Measurements from ENCODE around the gene ECEL1.
A peak's percentile ranks its signal among the peaks of the same experiment; 100 is the strongest.

Gene ECEL1

DNA sequence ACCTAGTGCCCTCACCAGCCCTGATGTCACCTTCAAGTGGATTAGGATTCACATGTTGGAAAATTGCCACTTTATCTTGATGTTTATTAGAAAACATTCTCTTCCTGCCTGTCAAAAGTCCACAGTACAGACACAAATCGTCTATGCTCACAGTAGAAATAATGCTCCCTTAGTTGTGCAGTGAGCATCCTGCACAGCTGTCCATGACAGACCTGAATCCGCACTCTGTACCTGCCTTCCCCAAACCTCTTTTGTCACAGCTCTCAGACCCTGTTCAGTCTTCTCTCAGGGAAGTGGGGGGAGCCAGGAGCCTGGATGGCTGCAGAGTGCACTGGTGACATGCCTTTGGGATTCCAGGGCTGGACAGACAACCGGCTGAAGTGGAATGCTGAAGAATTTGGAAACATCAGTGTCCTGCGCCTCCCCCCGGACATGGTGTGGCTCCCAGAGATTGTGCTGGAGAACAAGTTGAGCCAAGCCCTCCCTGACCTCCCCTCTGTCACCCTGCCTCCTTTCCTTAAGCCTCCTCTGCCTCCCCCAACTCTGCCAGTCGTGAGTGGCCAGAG is 40.4 kb upstream of the ECEL1 start:
- no peaks in the 10 kb centered on the region for H3K9me3 ChIP-seq (ENCODE audit: insufficient read depth, low read depth, low read length)
- H3K27ac ChIP-seq (ENCODE audit: low read length), result no peak overlapping the region
- H3K4me1 ChIP-seq (ENCODE audit: insufficient read depth, low read length), result no peaks in the 10 kb centered on the region
- H3K9ac ChIP-seq (ENCODE audit: low read depth, low read length), result no peak overlapping the region
- H3K36me3 ChIP-seq (ENCODE audit: insufficient read depth, low read depth, low read length), result no peaks in the 10 kb centered on the region
- H3K4me3 ChIP-seq (ENCODE audit: low read length), result no peak overlapping the region
- peaks cover 38% of the 10 kb centered on the region for H3K27me3 ChIP-seq (ENCODE audit: insufficient read depth, low read length)

DNA sequence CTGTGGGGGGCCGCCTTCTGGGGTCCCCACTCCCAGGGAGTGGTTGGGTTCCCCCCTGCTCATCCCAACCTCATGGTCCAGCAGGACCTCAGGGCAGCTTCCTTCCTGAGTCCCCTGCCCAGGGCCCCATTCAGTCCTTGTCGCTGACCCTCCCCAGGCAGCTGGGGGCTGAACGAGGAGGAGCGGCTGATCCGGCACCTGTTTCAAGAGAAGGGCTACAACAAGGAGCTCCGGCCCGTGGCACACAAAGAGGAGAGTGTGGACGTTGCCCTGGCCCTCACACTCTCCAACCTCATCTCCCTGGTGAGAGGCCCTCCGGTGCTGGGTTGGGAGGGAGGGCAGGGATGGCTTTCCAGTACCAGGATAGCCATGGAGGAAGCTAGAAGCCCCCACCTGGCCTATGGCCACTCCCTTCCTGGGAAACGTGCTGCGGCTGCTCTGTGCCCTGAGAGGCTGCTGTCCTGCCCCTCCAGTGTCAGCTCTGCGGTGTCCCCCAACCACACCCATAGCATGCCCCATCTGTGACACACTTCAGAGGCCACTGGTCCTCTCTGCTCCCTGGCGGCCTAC is 38.8 kb upstream of the ECEL1 start:
- Histone ChIP-seq H3K36me3 (ENCODE audit: insufficient read depth, low read depth, low read length) (no peaks in the 10 kb centered on the region), H3K4me3 (ENCODE audit: low read length) (no peak overlapping the region), H3K9ac (ENCODE audit: low read depth, low read length) (no peak overlapping the region), H3K27me3 (ENCODE audit: insufficient read depth, low read length) (peaks cover 54% of the 10 kb centered on the region), H3K27ac (ENCODE audit: low read length) (no peak overlapping the region), H3K4me1 (ENCODE audit: insufficient read depth, low read length) (no peaks in the 10 kb centered on the region), H3K9me3 (ENCODE audit: insufficient read depth, low read depth, low read length) (no peaks in the 10 kb centered on the region)

DNA sequence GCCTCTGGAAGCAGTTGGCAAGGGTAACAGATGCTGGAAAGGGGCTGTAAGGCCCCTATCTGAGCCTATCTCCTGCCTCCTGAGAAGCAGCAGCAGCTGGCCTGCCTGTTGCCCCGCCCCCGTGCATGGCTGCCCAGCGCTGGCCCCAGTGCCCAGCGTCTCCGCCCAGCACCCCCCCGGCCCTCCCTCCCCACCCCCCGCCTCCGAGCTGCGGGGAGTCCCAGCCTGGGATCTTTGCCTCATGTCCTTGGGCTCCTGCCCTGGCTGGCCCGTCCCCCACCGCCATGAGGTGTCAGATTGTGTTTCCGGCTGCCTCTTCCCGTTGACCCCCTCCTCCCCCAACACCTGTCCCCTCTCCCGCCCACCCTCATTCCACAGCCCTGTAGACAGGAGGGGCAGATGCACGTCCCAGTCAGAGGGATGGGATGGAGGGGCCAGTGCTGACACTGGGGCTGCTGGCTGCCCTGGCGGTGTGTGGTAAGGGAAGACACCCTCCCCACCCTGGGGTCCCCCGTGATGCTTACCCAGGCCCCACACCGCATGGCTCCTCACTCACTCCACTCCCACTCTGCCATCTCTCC is 38.2 kb upstream of the ECEL1 start, which contains the start of gene CHRND:
TSS of gene CHRND (plus strand) at position 370 of the 581 bp plus-strand sequence. CDS start at position 426, 56 bp downstream.
- Histone ChIP-seq H3K27me3 (ENCODE audit: insufficient read depth, low read length) (peaks cover 60% of the 10 kb centered on the region), H3K4me1 (ENCODE audit: insufficient read depth, low read length) (no peaks in the 10 kb centered on the region), H3K4me3 (ENCODE audit: low read length) (no peak within 1 kb of the TSS), H3K9ac (ENCODE audit: low read depth, low read length) (no peak within 1 kb of the TSS), H3K9me3 (ENCODE audit: insufficient read depth, low read depth, low read length) (no peaks in the 10 kb centered on the region), H3K36me3 (ENCODE audit: insufficient read depth, low read depth, low read length) (no peaks in the 10 kb centered on the region), H3K27ac (ENCODE audit: low read length) (no peak within 1 kb of the TSS)

- Histone ChIP-seq H3K4me3 (ENCODE audit: low read length) (no peak overlapping the region), H3K9me3 (ENCODE audit: insufficient read depth, low read depth, low read length) (no peaks in the 10 kb centered on the region), H3K27ac (ENCODE audit: low read length) (no peak overlapping the region), H3K36me3 (ENCODE audit: insufficient read depth, low read depth, low read length) (no peaks in the 10 kb centered on the region), H3K27me3 (ENCODE audit: insufficient read depth, low read length) (peaks cover 66% of the 10 kb centered on the region), H3K4me1 (ENCODE audit: insufficient read depth, low read length) (no peaks in the 10 kb centered on the region), H3K9ac (ENCODE audit: low read depth, low read length) (no peak overlapping the region)
Measured at GRCh38 chr2:232525199-232525598, 37.6 kb upstream of the ECEL1 start.

GRCh38 chr2:232524771-232525170 is 37.1 kb upstream of the ECEL1 start:
- Histone ChIP-seq H3K27me3 (ENCODE audit: insufficient read depth, low read length) (peaks cover 69% of the 10 kb centered on the region), H3K9me3 (ENCODE audit: insufficient read depth, low read depth, low read length) (no peaks in the 10 kb centered on the region), H3K4me3 (ENCODE audit: low read length) (no peak overlapping the region), H3K36me3 (ENCODE audit: insufficient read depth, low read depth, low read length) (no peaks in the 10 kb centered on the region), H3K27ac (ENCODE audit: low read length) (no peak overlapping the region), H3K9ac (ENCODE audit: low read depth, low read length) (no peak overlapping the region), H3K4me1 (ENCODE audit: insufficient read depth, low read length) (no peaks in the 10 kb centered on the region)

GRCh38 chr2:232523682-232524597 is 36.3 kb upstream of the ECEL1 start:
- Histone ChIP-seq H3K27me3 (ENCODE audit: insufficient read depth, low read length) (peaks cover 76% of the 10 kb centered on the region), H3K36me3 (ENCODE audit: insufficient read depth, low read depth, low read length) (no peaks in the 10 kb centered on the region)

DNA sequence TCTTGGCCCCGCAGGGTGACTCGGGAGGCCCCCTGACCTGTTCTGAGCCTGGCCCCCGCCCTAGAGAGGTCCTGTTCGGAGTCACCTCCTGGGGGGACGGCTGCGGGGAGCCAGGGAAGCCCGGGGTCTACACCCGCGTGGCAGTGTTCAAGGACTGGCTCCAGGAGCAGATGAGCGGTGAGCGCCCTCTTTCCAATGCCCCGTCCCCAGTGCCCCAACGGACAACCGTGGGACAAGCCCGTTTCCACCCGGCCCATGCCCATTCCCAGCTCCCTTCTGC is 35.7 kb upstream of the ECEL1 start:
- peaks cover 75% of the 10 kb centered on the region for H3K27me3 ChIP-seq (ENCODE audit: insufficient read depth, low read length)
- no peaks in the 10 kb centered on the region for H3K36me3 ChIP-seq (ENCODE audit: insufficient read depth, low read depth, low read length)
- H3K9ac ChIP-seq (ENCODE audit: low read depth, low read length), result no peak overlapping the region
- H3K4me1 ChIP-seq (ENCODE audit: insufficient read depth, low read length), result no peaks in the 10 kb centered on the region
- peak overlapping the region; percentile 60 for H3K4me3 ChIP-seq (ENCODE audit: low read length)
- no peaks in the 10 kb centered on the region for H3K9me3 ChIP-seq (ENCODE audit: insufficient read depth, low read depth, low read length)
- H3K27ac ChIP-seq (ENCODE audit: low read length), result no peak overlapping the region

More at GRCh38 chr2:232523682-232524597, 36.3 kb upstream of the ECEL1 start:
- no peak overlapping the region for H3K9ac ChIP-seq (ENCODE audit: low read depth, low read length)
- no peaks in the 10 kb centered on the region for H3K4me1 ChIP-seq (ENCODE audit: insufficient read depth, low read length)
- H3K27ac ChIP-seq (ENCODE audit: low read length), result no peak overlapping the region
- H3K9me3 ChIP-seq (ENCODE audit: insufficient read depth, low read depth, low read length), result no peaks in the 10 kb centered on the region
- H3K4me3 ChIP-seq (ENCODE audit: low read length), result peak overlapping the region; percentile 60

DNA sequence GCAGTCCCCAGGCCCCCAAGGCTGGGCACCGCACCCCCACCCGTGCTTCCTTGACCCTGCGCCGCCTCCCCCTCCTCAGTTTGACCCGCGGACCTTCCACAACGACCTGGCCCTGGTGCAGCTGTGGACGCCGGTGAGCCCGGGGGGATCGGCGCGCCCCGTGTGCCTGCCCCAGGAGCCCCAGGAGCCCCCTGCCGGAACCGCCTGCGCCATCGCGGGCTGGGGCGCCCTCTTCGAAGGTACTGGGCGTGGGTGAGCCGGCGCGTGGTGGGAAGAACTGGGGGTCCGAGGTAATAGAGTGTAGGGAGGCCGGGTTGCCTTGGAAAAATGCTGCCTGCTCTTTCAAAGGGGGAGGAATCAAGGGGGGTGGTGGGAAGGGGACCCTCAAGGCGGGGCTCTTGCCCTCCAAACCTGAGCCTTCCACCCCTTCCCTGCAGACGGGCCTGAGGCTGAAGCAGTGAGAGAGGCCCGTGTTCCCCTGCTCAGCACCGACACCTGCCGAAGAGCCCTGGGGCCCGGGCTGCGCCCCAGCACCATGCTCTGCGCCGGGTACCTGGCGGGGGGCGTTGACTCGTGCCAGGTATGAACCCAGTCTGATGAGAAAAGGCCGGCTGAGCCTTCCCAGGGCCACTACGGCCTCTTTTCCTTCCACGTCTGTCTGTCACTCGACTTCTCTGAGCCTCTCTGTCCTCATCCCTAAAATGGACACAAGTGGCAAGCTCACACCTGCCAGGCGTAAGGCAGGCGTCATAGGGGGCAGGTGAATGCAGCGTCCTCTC is 35.2 kb upstream of the ECEL1 start:
- Histone ChIP-seq H3K36me3 (ENCODE audit: insufficient read depth, low read depth, low read length) (no peaks in the 10 kb centered on the region), H3K27me3 (ENCODE audit: insufficient read depth, low read length) (peaks cover 70% of the 10 kb centered on the region), H3K27ac (ENCODE audit: low read length) (no peak overlapping the region), H3K4me3 (ENCODE audit: low read length) (no peak overlapping the region; the same call in 1 of the 2 replicates), H3K9me3 (ENCODE audit: insufficient read depth, low read depth, low read length) (no peaks in the 10 kb centered on the region), H3K4me1 (ENCODE audit: insufficient read depth, low read length) (no peaks in the 10 kb centered on the region), H3K9ac (ENCODE audit: low read depth, low read length) (no peak overlapping the region)

GRCh38 chr2:232521959-232522622 is 34.5 kb upstream of the ECEL1 start:
- no peaks in the 10 kb centered on the region for H3K4me1 ChIP-seq (ENCODE audit: insufficient read depth, low read length)
- no peak overlapping the region for H3K9ac ChIP-seq (ENCODE audit: low read depth, low read length)
- H3K9me3 ChIP-seq (ENCODE audit: insufficient read depth, low read depth, low read length), result no peaks in the 10 kb centered on the region
- H3K27me3 ChIP-seq (ENCODE audit: insufficient read depth, low read length), result peaks cover 67% of the 10 kb centered on the region
- H3K4me3 ChIP-seq (ENCODE audit: low read length), result no peak overlapping the region; the same call in 1 of the 2 replicates
- no peaks in the 10 kb centered on the region for H3K36me3 ChIP-seq (ENCODE audit: insufficient read depth, low read depth, low read length)
- no peak overlapping the region for H3K27ac ChIP-seq (ENCODE audit: low read length)

GRCh38 chr2:232521098-232521497 is 33.5 kb upstream of the ECEL1 start:
- Histone ChIP-seq H3K27me3 (ENCODE audit: insufficient read depth, low read length) (peaks cover 76% of the 10 kb centered on the region), H3K9ac (ENCODE audit: low read depth, low read length) (no peak overlapping the region), H3K4me1 (ENCODE audit: insufficient read depth, low read length) (no peaks in the 10 kb centered on the region)

GRCh38 chr2:232520489-232520888 is 32.9 kb upstream of the ECEL1 start:
- no peaks in the 10 kb centered on the region for H3K36me3 ChIP-seq (ENCODE audit: insufficient read depth, low read depth, low read length)
- no peaks in the 10 kb centered on the region for H3K4me1 ChIP-seq (ENCODE audit: insufficient read depth, low read length)
- no peak overlapping the region for H3K27ac ChIP-seq (ENCODE audit: low read length)
- no peaks in the 10 kb centered on the region for H3K9me3 ChIP-seq (ENCODE audit: insufficient read depth, low read depth, low read length)
- no peak overlapping the region for H3K4me3 ChIP-seq (ENCODE audit: low read length)
- no peak overlapping the region for H3K9ac ChIP-seq (ENCODE audit: low read depth, low read length)
- peaks cover 76% of the 10 kb centered on the region for H3K27me3 ChIP-seq (ENCODE audit: insufficient read depth, low read length)

More at GRCh38 chr2:232521098-232521497, 33.5 kb upstream of the ECEL1 start:
- Histone ChIP-seq H3K9me3 (ENCODE audit: insufficient read depth, low read depth, low read length) (no peaks in the 10 kb centered on the region), H3K36me3 (ENCODE audit: insufficient read depth, low read depth, low read length) (no peaks in the 10 kb centered on the region), H3K27ac (ENCODE audit: low read length) (no peak overlapping the region), H3K4me3 (ENCODE audit: low read length) (no peak overlapping the region)

Measured in iPS-20b (cell line).